A673 (cell line): ENCODE results near the gene GRIN2D. TPM values are rescaled to one million over a fixed set of nuclear protein-coding genes. Genes with fewer than 3 reads are reported as not detected.

Source experiments
- Bru-seq: library from RNA; stranded (reverse); fragments of 400-500 nt; gene quantifications from one replicate; lab custom pipeline; 2021; lab: Mats Ljungman, UMichigan
- BruChase-seq, 2 experiments: library from RNA; stranded (reverse); fragments of 400-500 nt; gene quantifications; one replicate each; lab custom pipeline; 2021; lab: Mats Ljungman, UMichigan
- BruUV-seq: library from RNA; stranded (reverse); fragments of 400-500 nt; replicated peaks from 2 replicates; lab custom pipeline; 2021; lab: Mats Ljungman, UMichigan
- CTCF ChIA-PET: fragments of 300-600 bp; sonication (Branson Sonifier 250); formaldehyde crosslinking; loops from one replicate; lab custom pipeline; 2022; ENCODE audit warnings: antibody characterized with exemption; lab: Charles Lee
- POLR2A ChIA-PET: fragments of 300-600 bp; sonication (Branson Sonifier 250); formaldehyde crosslinking; loops from one replicate; lab custom pipeline; 2022; ENCODE audit warnings: antibody characterized with exemption; ENCODE audit not compliant: low non-redundant PET; lab: Charles Lee
- DNase-seq: peaks from one replicate; pipeline ENCODE4 v3.0.0-alpha.2; 2015; ENCODE audit warnings: low spot score
- H3K27ac ChIP-seq: fragments of 200-600 bp; sonication (generic); 2 replicates; pipeline ENCODE4 v1.5.1; 2016; ENCODE audit warnings: mixed run types, low read depth, mild to moderate bottlenecking, mixed read lengths, antibody characterized with exemption, low read length; ENCODE audit not compliant: poor library complexity, severe bottlenecking
- H3K27me3 ChIP-seq: fragments of 200-600 bp; sonication (generic); replicated peaks from 2 replicates; pipeline ENCODE4 v1.6.1; 2017; ENCODE audit warnings: mixed run types, low read depth, mild to moderate bottlenecking, mixed read lengths, antibody characterized with exemption, low read length; ENCODE audit not compliant: insufficient read depth, poor library complexity
- H3K36me3 ChIP-seq: fragments of 200-600 bp; sonication (generic); 2 replicates; pipeline ENCODE4 v1.6.1; 2016; ENCODE audit warnings: mixed run types, mild to moderate bottlenecking, mixed read lengths, antibody characterized with exemption, low read length; ENCODE audit not compliant: insufficient read depth, poor library complexity, severe bottlenecking
- H3K4me1 ChIP-seq: fragments of 200-600 bp; sonication (generic); 2 replicates; pipeline ENCODE4 v1.6.1; 2017; ENCODE audit warnings: mixed run types, mild to moderate bottlenecking, mixed read lengths, antibody characterized with exemption, low read length; ENCODE audit not compliant: insufficient read depth, poor library complexity, severe bottlenecking
- H3K4me3 ChIP-seq: fragments of 200-600 bp; sonication (generic); 2 replicates; pipeline ENCODE4 v1.5.1; 2016; ENCODE audit warnings: low read depth, mixed run types, mild to moderate bottlenecking, mixed read lengths, low read length; ENCODE audit not compliant: poor library complexity, severe bottlenecking
- H3K9me3 ChIP-seq: fragments of 200-600 bp; sonication (generic); 2 replicates; pipeline ENCODE4 v1.6.1; 2016; ENCODE audit warnings: mixed run types, low read depth, mild to moderate bottlenecking, mixed read lengths, antibody characterized with exemption, low read length; ENCODE audit not compliant: poor library complexity, severe bottlenecking
- EZH2 ChIP-seq: fragments of 200-600 bp; sonication (generic); IDR thresholded peaks from 2 replicates; pipeline ENCODE4 v1.6.1; 2017; ENCODE audit warnings: borderline replicate concordance, low read depth, mild to moderate bottlenecking, mixed read lengths, antibody characterized with exemption, low read length; ENCODE audit not compliant: poor library complexity, severe bottlenecking
- intact Hi-C: fragments of 100-400 bp; cut with micrococcal nuclease; formaldehyde crosslinking; loops from one replicate; pipeline ENCODE4 v1.10.0; 2022; ENCODE audit not compliant: unreplicated experiment
- long read RNA-seq: library from polyadenylated mRNA; stranded (forward); transcript quantifications from one replicate; pipeline ENCODE4 v2.0.0, GENCODE V29; 2022
- total RNA-seq: library from RNA; stranded (reverse); gene quantifications from 2 replicates; pipeline ENCODE4 v1.2.3, GENCODE V29; 2021
- TF ChIP-seq, protein P1 (sequence below): fragments of 300-800, 200-600 bp; sonication (generic); conservative IDR thresholded peaks from 2 replicates; pipeline ENCODE4 v1.5.1; 2017; ENCODE audit warnings: low read depth, mild to moderate bottlenecking, antibody characterized with exemption, low read length, moderate library complexity, mixed read lengths

The GRIN2D gene
- total RNA-seq (10.4 and 11.4 TPM in 2 replicates), Bru-seq, nascent RNA (percentile 48 among the genes with signal in this experiment), BruChase-seq, experiment 1, labeled RNA remaining after a 2-hour chase (percentile 50 among the genes with signal in this experiment), BruChase-seq, experiment 2, labeled RNA remaining after a 6-hour chase (percentile 65 among the genes with signal in this experiment)
- long read RNA-seq, partial matches to known transcripts: 8 of 13 reads
- long read RNA-seq, other reads (novel, unspliced or antisense): 5 of 13 reads

DNA sequence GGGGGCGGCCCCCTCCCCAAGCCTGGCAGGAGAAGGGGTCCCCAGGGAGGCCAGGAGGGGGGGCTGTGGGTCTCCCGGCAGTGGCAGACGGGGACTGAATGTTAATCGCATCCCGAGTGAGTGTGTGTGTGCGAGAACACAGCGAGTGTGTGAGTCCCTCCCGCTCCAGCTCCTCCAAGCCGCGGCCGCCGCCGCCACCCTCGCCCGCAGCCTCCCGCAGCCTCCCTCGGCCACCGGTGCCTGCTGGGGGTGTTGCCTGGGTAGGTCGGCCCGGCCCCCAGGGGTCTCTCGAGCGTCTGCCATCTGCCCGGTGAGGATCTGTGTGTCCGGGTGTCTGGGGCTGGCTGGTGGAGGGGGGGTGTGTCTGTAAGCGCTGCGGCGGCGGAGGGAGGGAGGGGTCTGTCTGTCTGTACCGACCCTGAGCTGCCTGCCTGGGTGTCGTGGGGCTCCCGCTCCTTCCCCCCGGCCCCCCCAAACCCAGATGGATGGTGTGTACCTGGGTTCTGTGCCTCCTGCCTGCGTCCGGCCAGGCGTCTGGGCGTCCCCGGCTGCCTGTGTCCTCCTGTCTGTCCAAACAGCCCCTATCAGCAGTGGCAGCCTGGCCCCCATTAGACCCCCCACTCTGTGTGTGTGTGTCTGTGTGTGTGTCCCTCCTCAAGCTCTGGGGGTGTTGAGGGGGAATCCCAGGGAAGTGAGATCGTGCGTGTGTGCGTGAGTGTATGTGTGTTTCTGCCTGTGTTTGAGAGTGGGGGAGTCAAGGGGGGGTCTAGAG is at the start of gene GRIN2D:
TSS of gene GRIN2D (plus strand) at position 110 of the 772 bp plus-strand sequence. CDS start 4,725 bp downstream, outside the sequence.
- intact Hi-C loops: loop anchor here (5.0 kb wide), 1 partner anchor 54 kb away; the partner anchor contains the start of gene GRWD1
- TF ChIP-seq, protein P1, sequence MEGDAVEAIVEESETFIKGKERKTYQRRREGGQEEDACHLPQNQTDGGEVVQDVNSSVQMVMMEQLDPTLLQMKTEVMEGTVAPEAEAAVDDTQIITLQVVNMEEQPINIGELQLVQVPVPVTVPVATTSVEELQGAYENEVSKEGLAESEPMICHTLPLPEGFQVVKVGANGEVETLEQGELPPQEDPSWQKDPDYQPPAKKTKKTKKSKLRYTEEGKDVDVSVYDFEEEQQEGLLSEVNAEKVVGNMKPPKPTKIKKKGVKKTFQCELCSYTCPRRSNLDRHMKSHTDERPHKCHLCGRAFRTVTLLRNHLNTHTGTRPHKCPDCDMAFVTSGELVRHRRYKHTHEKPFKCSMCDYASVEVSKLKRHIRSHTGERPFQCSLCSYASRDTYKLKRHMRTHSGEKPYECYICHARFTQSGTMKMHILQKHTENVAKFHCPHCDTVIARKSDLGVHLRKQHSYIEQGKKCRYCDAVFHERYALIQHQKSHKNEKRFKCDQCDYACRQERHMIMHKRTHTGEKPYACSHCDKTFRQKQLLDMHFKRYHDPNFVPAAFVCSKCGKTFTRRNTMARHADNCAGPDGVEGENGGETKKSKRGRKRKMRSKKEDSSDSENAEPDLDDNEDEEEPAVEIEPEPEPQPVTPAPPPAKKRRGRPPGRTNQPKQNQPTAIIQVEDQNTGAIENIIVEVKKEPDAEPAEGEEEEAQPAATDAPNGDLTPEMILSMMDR: peak; percentile 29; the same call in 1 of the 2 replicates
- no peak for TF ChIP-seq EZH2
- Histone ChIP-seq H3K36me3 (peaks cover 6% of the 10 kb centered on the region), H3K27ac (peak within 1 kb of the TSS; percentile 68), H3K4me3 (peak within 1 kb of the TSS; percentile 57), H3K9me3 (no peaks in the 10 kb centered on the region), H3K4me1 (peaks cover 57% of the 10 kb centered on the region), H3K27me3 (no peaks in the 10 kb centered on the region)
- BruUV-seq: no TSS peak
- POLR2A ChIA-PET: interaction anchor here (0.5 kb wide), 1 partner anchor 210 kb away, joined by 3 read pairs; no protein-coding TSS in a partner anchor
- CTCF ChIA-PET: interaction anchor here (0.6 to 1.1 kb wide), 4 partner anchors 10 to 194 kb away, joined by 3 to 9 read pairs (median 4); no protein-coding TSS in a partner anchor
- DNase-seq: peak; percentile 72

DNA sequence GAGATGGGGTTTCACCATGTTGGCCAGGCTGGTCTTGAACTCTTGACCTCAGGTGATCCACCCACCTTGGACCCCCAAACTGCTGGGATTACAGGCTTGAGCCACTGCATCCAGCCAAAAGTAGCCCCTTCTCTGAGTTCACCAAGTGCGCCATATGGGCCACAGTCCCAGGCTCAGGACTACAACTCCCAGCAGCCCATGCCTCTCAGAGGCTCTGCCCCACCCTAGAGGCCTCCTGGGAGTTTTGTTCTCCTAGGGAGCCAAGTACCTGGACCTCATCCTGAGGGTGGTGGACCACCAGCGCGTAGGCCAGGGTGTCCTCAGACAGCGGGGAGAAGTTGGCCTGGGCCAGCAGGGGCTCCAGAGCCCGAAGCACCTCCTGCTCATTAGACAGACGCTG is 48.6 kb upstream of the GRIN2D start:
- no peaks in the 10 kb centered on the region for H3K9me3 ChIP-seq
- H3K27me3 ChIP-seq: no peaks in the 10 kb centered on the region
- DNase-seq: peak; percentile 44
- no peaks in the 10 kb centered on the region for H3K4me1 ChIP-seq
- TF ChIP-seq EZH2: no peak
- TF ChIP-seq, protein P1: no peak
- ChIA-PET POLR2A (interaction anchor here (0.7 kb wide), 1 partner anchor 47 kb away, joined by 3 read pairs; no protein-coding TSS in a partner anchor), CTCF (no interaction called here)
- H3K36me3 ChIP-seq: no peaks in the 10 kb centered on the region
- H3K27ac ChIP-seq: no peak overlapping the region
- no TSS peak for BruUV-seq
- intact Hi-C loops: no loop called here
- no peak overlapping the region for H3K4me3 ChIP-seq

DNA sequence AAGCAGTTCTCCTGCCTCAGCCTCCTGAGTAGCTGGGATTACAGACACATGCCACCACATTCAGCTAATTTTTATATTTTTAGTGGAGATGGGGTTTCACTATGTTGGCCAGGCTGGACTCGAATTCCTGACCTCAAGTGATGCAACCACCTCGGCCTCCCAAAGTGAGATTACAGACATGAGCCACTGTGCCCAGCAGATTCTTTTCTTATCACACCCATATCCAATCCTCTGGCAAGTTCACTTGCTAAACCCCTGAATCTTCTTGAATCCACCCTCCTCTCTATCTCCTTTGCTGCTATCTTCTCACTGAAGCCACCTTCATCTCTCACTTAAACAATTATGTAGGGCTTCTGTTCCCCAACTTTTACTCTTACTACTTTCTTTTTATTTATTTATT is 47.3 kb upstream of the GRIN2D start:
- TF ChIP-seq, protein P1: no peak
- TF ChIP-seq EZH2: no peak
- intact Hi-C loops: no loop called here

More for the DNA sequence above, 47.3 kb upstream of the GRIN2D start:
- H3K9me3 ChIP-seq: no peaks in the 10 kb centered on the region
- BruUV-seq: no TSS peak
- H3K27me3 ChIP-seq: no peaks in the 10 kb centered on the region
- no peaks in the 10 kb centered on the region for H3K36me3 ChIP-seq
- H3K27ac ChIP-seq: no peak overlapping the region
- no peaks in the 10 kb centered on the region for H3K4me1 ChIP-seq
- ChIA-PET CTCF (no interaction called here), POLR2A (no interaction called here)
- DNase-seq: no peak
- H3K4me3 ChIP-seq: no peak overlapping the region
